Right lobe of liver (tissue), 6 donors: Measurements from ENCODE around the gene SWAP70. TPM values are rescaled to one million over a fixed set of nuclear protein-coding genes. Genes with fewer than 3 reads are reported as not detected.

Source experiments
- ATAC-seq, 4 donors: fragments of 200-7000 bp; cut with Tn5 transposase; one replicate each; pipeline ENCODE4 v1.9.1; 2020; ENCODE audit warnings: mild to moderate bottlenecking in 4 of 4, moderate library complexity in 4 of 4
- DNase-seq, 3 donors: peaks; one replicate each; pipeline ENCODE4 v3.0.0-alpha.2; 2020
- H3K27ac ChIP-seq, 3 donors: fragments of 200-600 bp; one replicate each; pipeline ENCODE4 v1.8.0; 2022
- H3K27me3 ChIP-seq, 2 donors: fragments of 200-600 bp; one replicate each; pipeline ENCODE4 v1.8.0; 2022
- H3K36me3 ChIP-seq, 4 donors: fragments of 200-600 bp; sonication (generic) in 1 of 4; one replicate each; pipeline versions ENCODE4 v1.5.1 to v1.8.0; 2017 to 2022; ENCODE audit warnings: control low read depth in 1 of 4
- H3K4me1 ChIP-seq, 4 donors: fragments of 200-600 bp; sonication (generic) in 1 of 4; one replicate each; pipeline versions ENCODE4 v1.5.1 to v1.8.0; 2017 to 2022; ENCODE audit warnings: control low read depth in 1 of 4
- H3K4me3 ChIP-seq, 3 donors: fragments of 200-600 bp; one replicate each; pipeline ENCODE4 v1.8.0; 2022
- H3K9me3 ChIP-seq, 4 donors: fragments of 200-600 bp; sonication (generic) in 1 of 4; one replicate each; pipeline versions ENCODE4 v1.5.1 to v1.8.0; 2017 to 2022; ENCODE audit warnings: control low read depth in 1 of 4
- POLR2A ChIP-seq: fragments of 450-650 bp; IDR thresholded peaks from one replicate; pipeline ENCODE4 v1.6.1; 2017; ENCODE audit warnings: antibody characterized with exemption, mild to moderate bottlenecking
- WGBS: methylation state at CpG from one replicate; pipeline ENCODE4 v1.1.6; 2018; ENCODE audit warnings: low coverage, low lambda C conversion rate; ENCODE audit not compliant: insufficient coverage; ENCODE audit errors: missing lambda C conversion rate; 5-methylcytosine and 5-hydroxymethylcytosine counted together
- intact Hi-C, 2 donors: fragments of 100-400 bp; cut with DNase I; formaldehyde crosslinking; loops; one replicate each; pipeline versions ENCODE4 v1.11.2 to v1.14.1; 2022
- total RNA-seq, 6 experiments: library from RNA; depleted of rRNA in 2 of 6; stranded (reverse); fragments of >200 nt in 2 of 6; fragmentation: NEBNext Ultra II Directional in 3 of 6; extraction: Animal tissue kit (Norgen Biotek cat#: 25700) in 3 of 6; gene quantifications; one replicate each; pipeline versions ENCODE4 v1.1.0 to v1.2.4, GENCODE V29; 2016 to 2023
- TF ChIP-seq, protein P1 (sequence below), 4 donors: fragments of 200-600 bp in 3 of 4; fragments of 450-650 bp in 1 of 4; IDR thresholded peaks; one replicate each; pipeline versions ENCODE4 v1.5.1 to v1.8.0; 2016 to 2022; ENCODE audit warnings: antibody characterized with exemption in 4 of 4, mild to moderate bottlenecking in 2 of 4
- donor health status: DM: no; HTN: yes; CAD: no.
- donor health status: DM: no; HTN: no; CAD: no.
- donor health status: DM: no; HTN: no; CAD: no.
- donor health status: DM: no; HTN: yes; CAD: no.
- donor health status: DM: no; HTN: yes; CAD: no.

SWAP70 gene
- total RNA-seq, 6 experiments from 2014 or later: 3.2 to 13.5 (median 7.4) TPM

DNA sequence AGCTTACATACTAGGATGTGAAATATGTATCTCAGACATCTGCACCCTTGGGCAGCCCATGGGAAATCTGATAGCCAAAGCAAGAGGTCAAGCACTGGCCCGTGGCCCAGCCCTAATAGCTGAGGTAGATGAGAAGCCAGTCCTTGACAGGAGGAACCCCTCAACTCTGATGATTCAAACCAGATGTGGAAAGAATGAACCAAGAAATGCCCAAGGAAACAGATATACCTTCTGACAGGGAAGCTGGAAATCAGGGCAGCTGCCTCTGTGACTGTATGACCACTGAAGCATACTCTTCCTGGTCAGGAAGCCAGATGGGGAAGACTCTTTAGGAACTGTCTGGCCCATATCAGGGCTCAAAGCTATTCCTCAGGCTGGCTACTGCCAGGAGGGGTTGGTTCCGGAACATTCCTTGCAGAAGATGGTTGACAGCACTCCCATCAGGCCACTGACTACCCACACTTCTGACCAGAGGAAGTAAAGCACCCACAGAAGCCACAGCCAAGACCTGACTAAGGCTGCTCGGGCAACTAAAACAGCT lies 124.2 kb downstream of the SWAP70 start:
- intact Hi-C loops: no loop called here
- no peak for DNase-seq

DNA sequence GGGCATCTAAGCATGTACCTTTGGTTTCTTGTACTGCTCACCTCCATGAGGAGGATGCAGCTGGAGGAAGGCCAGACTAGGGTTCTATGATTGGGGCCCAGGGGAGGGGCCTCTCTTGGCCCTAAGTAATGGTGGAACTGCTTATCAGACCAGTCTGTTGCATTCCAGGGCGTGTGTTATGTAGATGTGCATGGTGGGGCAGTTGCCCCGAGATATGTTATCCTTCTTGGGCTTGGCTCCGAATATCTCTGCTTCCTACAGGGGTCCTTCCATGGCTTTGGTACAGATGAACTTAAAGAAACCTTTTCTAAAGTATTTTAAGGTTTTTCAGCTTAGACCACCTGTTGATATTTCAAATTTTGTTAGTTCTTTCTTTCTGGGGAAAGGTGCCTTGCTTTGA lies 126.0 kb downstream of the SWAP70 start:
- no peaks in the 10 kb centered on the region for H3K27me3 ChIP-seq
- no peaks in the 10 kb centered on the region for H3K4me1 ChIP-seq
- no peaks in the 10 kb centered on the region for H3K9me3 ChIP-seq
- H3K4me3 ChIP-seq: no peak overlapping the region
- TF ChIP-seq POLR2A: no peak
- TF ChIP-seq, protein P1, sequence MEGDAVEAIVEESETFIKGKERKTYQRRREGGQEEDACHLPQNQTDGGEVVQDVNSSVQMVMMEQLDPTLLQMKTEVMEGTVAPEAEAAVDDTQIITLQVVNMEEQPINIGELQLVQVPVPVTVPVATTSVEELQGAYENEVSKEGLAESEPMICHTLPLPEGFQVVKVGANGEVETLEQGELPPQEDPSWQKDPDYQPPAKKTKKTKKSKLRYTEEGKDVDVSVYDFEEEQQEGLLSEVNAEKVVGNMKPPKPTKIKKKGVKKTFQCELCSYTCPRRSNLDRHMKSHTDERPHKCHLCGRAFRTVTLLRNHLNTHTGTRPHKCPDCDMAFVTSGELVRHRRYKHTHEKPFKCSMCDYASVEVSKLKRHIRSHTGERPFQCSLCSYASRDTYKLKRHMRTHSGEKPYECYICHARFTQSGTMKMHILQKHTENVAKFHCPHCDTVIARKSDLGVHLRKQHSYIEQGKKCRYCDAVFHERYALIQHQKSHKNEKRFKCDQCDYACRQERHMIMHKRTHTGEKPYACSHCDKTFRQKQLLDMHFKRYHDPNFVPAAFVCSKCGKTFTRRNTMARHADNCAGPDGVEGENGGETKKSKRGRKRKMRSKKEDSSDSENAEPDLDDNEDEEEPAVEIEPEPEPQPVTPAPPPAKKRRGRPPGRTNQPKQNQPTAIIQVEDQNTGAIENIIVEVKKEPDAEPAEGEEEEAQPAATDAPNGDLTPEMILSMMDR (IDR thresholded peaks at IDR 0.05): no peak
- WGBS: 100% methylated on average over 1 of the region's 3 CpGs
- intact Hi-C loops: no loop called here
- peaks cover 0 to 17% (median 4%) of the 10 kb centered on the region in 4 donors for H3K36me3 ChIP-seq
- DNase-seq: no peak
- ATAC-seq: peak in 1 of 4 donors; percentile 28
- H3K27ac ChIP-seq: no peak overlapping the region

More for the DNA sequence above, 124.2 kb downstream of the SWAP70 start:
- Histone ChIP-seq H3K4me3 (no peak overlapping the region), H3K4me1 (no peaks in the 10 kb centered on the region), H3K27ac (no peak overlapping the region), H3K36me3 (peaks cover 0 to 25% (median 6%) of the 10 kb centered on the region in 4 donors), H3K27me3 (no peaks in the 10 kb centered on the region), H3K9me3 (no peaks in the 10 kb centered on the region)
- TF ChIP-seq, protein P1 (IDR thresholded peaks at IDR 0.05): no peak
- TF ChIP-seq POLR2A: no peak
- 60% methylated on average over 1 of the region's 3 CpGs for WGBS
- ATAC-seq: no peak

DNA sequence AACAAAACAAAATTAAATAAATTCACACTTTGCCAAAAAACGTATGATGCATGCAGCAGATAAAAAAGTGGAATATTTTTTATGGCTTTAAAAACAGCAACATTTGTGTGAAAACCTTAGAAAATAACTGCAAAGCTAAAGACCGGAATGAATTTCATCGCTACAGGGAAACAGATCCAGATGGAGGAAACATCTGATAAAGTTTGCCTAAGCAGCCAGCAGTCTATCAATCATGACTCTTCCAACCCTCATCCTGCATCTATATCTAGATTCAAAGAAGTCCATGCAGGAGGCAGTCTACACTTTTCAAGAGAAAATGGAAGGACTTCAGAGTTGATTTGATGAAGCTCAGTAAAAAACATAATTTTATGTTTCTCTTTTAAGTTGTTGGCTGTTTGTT lies 126.8 kb downstream of the SWAP70 start:
- no peaks in the 10 kb centered on the region for H3K27me3 ChIP-seq
- ATAC-seq: no peak
- intact Hi-C loops: no loop called here
- H3K4me1 ChIP-seq: no peaks in the 10 kb centered on the region
- no peak for TF ChIP-seq POLR2A
- TF ChIP-seq, protein P1 (IDR thresholded peaks at IDR 0.05): no peak
- 87% methylated on average over 3 of the region's 3 CpGs for WGBS
- no peak overlapping the region for H3K4me3 ChIP-seq
- H3K9me3 ChIP-seq: no peaks in the 10 kb centered on the region
- no peak overlapping the region for H3K27ac ChIP-seq
- peaks cover 0 to 14% (median 4%) of the 10 kb centered on the region in 4 donors for H3K36me3 ChIP-seq
- no peak for DNase-seq

DNA sequence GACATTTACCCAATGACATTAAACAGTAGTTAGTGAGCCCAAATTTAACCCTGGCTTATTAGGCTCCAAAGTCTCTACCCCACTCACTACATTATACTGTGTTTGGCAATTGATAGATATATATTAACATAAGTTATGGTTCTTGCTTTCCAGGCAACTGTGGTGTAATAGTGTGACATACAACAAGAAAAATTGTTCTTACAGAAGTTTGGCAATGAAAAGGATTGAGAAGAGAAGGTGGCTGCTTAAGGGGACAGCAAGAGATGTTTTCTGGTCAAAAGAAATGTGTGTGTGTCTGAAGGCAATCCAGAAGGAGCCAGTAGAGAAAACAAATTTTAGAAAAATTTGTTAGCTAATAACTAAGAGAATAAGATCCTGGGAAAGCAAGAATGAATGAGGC lies 132.4 kb downstream of the SWAP70 start:
- no peak for ATAC-seq
- no peaks in the 10 kb centered on the region for H3K27me3 ChIP-seq
- H3K4me3 ChIP-seq: no peak overlapping the region
- TF ChIP-seq POLR2A: no peak
- TF ChIP-seq, protein P1 (IDR thresholded peaks at IDR 0.05): no peak
- H3K27ac ChIP-seq: no peak overlapping the region
- H3K4me1 ChIP-seq: no peaks in the 10 kb centered on the region
- H3K9me3 ChIP-seq: no peaks in the 10 kb centered on the region
- H3K36me3 ChIP-seq: no peaks in the 10 kb centered on the region
- intact Hi-C loops: no loop called here
- no peak for DNase-seq

DNA sequence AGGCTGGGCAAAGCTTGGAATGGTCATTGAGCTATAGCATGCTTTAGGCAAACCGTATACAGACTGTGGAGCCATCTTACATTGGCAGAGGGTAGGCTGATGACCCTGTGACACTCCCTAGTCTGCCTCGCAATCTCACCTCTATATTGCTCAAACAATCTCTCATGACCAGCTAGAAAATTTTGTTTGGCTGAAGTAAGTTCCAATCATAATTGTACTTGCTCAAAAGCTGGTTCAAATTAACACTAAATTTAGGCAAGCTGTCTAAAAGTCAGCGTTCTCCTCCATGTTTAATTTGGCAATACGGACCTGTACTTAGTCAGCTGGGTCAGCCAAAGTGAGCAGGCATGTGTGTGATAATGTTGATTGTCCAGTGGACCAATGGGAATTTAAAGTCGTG lies 133.0 kb downstream of the SWAP70 start:
- Histone ChIP-seq H3K4me3 (no peak overlapping the region), H3K4me1 (no peaks in the 10 kb centered on the region), H3K9me3 (no peaks in the 10 kb centered on the region), H3K27me3 (no peaks in the 10 kb centered on the region), H3K36me3 (no peaks in the 10 kb centered on the region), H3K27ac (no peak overlapping the region)
- DNase-seq: no peak
- ATAC-seq: peak in 2 of 4 donors; percentile 22 to 43
- TF ChIP-seq, protein P1 (IDR thresholded peaks at IDR 0.05): no peak
- no peak for TF ChIP-seq POLR2A
- WGBS: 51% methylated on average over 5 of the region's 5 CpGs
- intact Hi-C loops: no loop called here
